Activated CD4-positive, alpha-beta T cell treated with anti-CD3 and anti-CD28 coated beads, Interleukin-2, amount 10 ng/mL, durations not matched to agents 24 days and 14 days (primary cell): ENCODE data around the gene KRT79. TPM values are rescaled to one million over a fixed set of nuclear protein-coding genes. Genes with fewer than 3 reads are reported as not detected.

Experiments
- DNase-seq: peaks from one replicate; pipeline ENCODE4 v3.0.0; 2022
- H3K27ac Mint-ChIP-seq: one replicate; pipeline ENCODE4 v1.8.0; 2022; ENCODE audit warnings: mild to moderate bottlenecking, mixed read lengths
- H3K27me3 Mint-ChIP-seq: one replicate; pipeline ENCODE4 v1.8.0; 2022; ENCODE audit warnings: mixed read lengths
- H3K36me3 Mint-ChIP-seq: one replicate; pipeline ENCODE4 v1.8.0; 2022; ENCODE audit warnings: low read depth, mild to moderate bottlenecking, mixed read lengths
- H3K4me1 Mint-ChIP-seq: one replicate; pipeline ENCODE4 v1.8.0; 2021; ENCODE audit warnings: mixed read lengths
- H3K4me3 Mint-ChIP-seq: one replicate; pipeline ENCODE4 v1.8.0; 2022; ENCODE audit warnings: mild to moderate bottlenecking, moderate library complexity, mixed read lengths
- H3K9me3 Mint-ChIP-seq: one replicate; pipeline ENCODE4 v1.8.0; 2021; ENCODE audit warnings: mixed read lengths
- intact Hi-C: fragments of 100-400 bp; cut with micrococcal nuclease; formaldehyde crosslinking; loops from one replicate; pipeline ENCODE4 v1.15.1; 2023
- total RNA-seq: library from RNA; stranded (reverse); gene quantifications from 2 replicates; pipeline ENCODE4 v1.2.3, GENCODE V29; 2022

Gene KRT79
- total RNA-seq, 1 donor from 2014 or later = not detected

DNA sequence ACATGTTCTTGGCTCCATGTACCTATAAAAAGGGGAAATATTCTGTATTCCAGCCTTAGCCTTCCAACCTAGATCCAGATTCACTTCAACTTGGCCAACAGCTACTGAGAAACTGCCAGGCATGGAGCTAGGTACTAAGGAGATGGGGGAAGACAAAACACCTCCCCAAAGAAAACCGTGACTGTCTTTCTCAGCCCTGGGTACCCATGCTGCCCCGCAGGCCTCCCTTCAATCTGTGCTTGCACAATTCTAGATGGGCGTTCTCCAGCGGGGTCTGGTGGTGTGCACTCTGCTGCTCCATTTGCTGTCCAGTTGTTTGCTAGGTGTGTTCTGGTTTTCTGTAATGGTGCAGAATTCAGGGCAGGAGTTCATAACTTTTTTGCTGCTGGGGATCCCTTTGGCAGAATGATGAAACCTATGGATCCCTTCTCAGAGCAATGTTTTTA lies 19.4 kb downstream of the KRT79 start:
- H3K27me3 Mint-ChIP-seq = peaks cover 5% of the 10 kb centered on the region
- DNase-seq = no peak
- no peak overlapping the region for H3K4me3 Mint-ChIP-seq
- no peaks in the 10 kb centered on the region for H3K4me1 Mint-ChIP-seq
- H3K27ac Mint-ChIP-seq = no peak overlapping the region
- no peaks in the 10 kb centered on the region for H3K9me3 Mint-ChIP-seq
- intact Hi-C loops = no loop called here
- H3K36me3 Mint-ChIP-seq = no peaks in the 10 kb centered on the region

DNA sequence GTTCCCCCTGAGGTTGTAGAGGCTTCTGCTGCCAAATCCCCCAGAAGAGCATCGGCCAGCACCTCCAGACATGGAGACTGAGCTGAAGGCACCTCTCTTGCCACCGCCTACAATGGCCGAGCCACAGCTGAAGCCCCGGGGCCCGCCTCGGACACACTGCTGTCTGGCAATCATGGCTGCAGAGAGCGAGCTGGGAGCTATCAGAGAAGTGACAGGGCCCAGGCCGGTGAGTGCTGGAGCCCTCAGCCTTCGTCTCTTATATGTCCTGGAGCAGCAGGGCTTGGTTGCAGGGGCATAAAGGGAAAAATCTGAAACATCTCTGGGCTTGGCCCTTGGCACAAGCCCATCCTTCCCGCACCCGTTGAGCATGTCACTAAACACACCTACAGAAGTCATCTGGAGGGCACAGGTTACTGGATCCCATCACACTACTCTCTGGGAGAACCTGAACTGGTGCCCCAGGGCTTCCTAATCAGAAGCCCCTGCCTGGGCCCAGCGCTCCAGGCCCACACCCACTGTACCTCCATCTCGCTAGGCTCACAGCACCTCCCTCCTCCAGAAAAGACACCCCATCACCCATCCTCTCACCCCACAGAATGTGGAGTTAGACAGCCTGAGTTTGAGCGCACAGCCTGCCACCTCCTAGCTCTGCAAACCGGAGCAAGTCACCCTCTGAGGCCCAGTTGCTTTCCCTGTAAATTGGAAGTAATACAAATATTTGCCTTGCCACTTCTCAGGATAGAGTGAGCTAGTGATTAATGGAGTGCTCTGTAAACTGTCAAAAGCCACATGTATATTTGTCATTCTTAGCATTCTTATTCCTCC lies 20.0 kb downstream of the KRT79 start, which contains the start of gene KRT4:
KRT4 (minus strand) TSS at position 232 of the 825 bp plus-strand sequence; CDS start at position 174, 58 bp downstream.
- intact Hi-C loops = no loop called here
- no peaks in the 10 kb centered on the region for H3K4me1 Mint-ChIP-seq
- no peak for DNase-seq
- H3K9me3 Mint-ChIP-seq = no peaks in the 10 kb centered on the region
- H3K4me3 Mint-ChIP-seq = no peak within 1 kb of the TSS
- H3K36me3 Mint-ChIP-seq = no peaks in the 10 kb centered on the region
- peaks cover 5% of the 10 kb centered on the region for H3K27me3 Mint-ChIP-seq
- H3K27ac Mint-ChIP-seq = no peak within 1 kb of the TSS

DNA sequence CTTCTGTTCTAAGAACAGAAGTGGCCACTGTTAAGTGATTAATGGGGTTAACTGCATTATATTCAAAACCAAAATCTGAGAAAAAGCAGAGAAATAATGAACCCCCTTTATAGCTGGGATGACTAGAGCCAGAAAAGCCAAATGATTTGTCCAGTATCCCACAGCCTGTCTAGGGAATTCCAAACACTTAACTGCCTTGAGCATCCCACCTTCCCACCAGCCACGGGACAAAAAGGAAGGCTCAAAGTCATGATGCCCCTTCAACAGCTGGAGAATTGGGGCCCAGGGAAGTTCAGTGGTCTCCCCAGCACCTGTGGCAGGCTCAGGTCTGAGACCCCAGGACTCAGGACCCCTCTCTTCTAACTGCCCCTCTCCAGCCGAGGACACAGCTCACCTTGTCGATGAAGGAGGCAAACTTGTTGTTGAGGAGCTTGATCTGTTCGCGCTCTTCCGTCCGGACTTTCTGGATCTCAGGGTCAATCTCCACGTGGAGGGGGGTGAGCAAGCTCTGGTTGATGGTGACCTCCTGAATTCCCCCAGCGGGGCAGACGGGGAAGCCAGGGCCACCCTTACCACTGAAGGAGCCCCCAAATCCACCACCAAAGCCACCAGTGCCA lies 20.8 kb downstream of the KRT79 start:
- H3K27me3 Mint-ChIP-seq = peaks cover 5% of the 10 kb centered on the region
- H3K4me3 Mint-ChIP-seq = no peak overlapping the region
- DNase-seq = no peak
- no peak overlapping the region for H3K27ac Mint-ChIP-seq
- H3K4me1 Mint-ChIP-seq = no peaks in the 10 kb centered on the region
- intact Hi-C loops = no loop called here
- no peaks in the 10 kb centered on the region for H3K36me3 Mint-ChIP-seq
- no peaks in the 10 kb centered on the region for H3K9me3 Mint-ChIP-seq

GRCh38 chr12:52812749-52813148 lies 21.4 kb downstream of the KRT79 start:
- Mint-ChIP-seq H3K9me3 (no peaks in the 10 kb centered on the region), H3K27me3 (peaks cover 5% of the 10 kb centered on the region), H3K27ac (no peak overlapping the region), H3K4me1 (no peaks in the 10 kb centered on the region), H3K36me3 (no peaks in the 10 kb centered on the region), H3K4me3 (no peak overlapping the region)
- no peak for DNase-seq
- intact Hi-C loops = no loop called here

DNA sequence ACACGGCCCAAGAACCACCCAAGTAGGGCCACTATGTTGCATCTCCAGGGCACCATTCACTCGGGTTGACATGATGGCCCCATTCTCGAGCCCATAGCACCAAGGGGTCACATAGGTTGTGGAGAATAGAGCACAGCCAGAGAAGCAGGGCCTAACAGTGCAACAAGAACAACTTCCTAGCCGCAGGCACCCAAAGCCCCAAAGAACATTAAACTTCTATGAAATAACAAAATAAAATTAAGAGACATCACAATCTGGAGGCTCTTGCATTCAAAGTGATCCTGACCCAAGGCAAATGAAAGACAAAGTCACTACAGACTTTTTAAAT lies 22.1 kb downstream of the KRT79 start:
- no peaks in the 10 kb centered on the region for H3K9me3 Mint-ChIP-seq
- DNase-seq = no peak
- no peaks in the 10 kb centered on the region for H3K4me1 Mint-ChIP-seq
- no peak overlapping the region for H3K4me3 Mint-ChIP-seq
- H3K27me3 Mint-ChIP-seq = peaks cover 5% of the 10 kb centered on the region
- H3K36me3 Mint-ChIP-seq = no peaks in the 10 kb centered on the region
- intact Hi-C loops = no loop called here
- no peak overlapping the region for H3K27ac Mint-ChIP-seq

DNA sequence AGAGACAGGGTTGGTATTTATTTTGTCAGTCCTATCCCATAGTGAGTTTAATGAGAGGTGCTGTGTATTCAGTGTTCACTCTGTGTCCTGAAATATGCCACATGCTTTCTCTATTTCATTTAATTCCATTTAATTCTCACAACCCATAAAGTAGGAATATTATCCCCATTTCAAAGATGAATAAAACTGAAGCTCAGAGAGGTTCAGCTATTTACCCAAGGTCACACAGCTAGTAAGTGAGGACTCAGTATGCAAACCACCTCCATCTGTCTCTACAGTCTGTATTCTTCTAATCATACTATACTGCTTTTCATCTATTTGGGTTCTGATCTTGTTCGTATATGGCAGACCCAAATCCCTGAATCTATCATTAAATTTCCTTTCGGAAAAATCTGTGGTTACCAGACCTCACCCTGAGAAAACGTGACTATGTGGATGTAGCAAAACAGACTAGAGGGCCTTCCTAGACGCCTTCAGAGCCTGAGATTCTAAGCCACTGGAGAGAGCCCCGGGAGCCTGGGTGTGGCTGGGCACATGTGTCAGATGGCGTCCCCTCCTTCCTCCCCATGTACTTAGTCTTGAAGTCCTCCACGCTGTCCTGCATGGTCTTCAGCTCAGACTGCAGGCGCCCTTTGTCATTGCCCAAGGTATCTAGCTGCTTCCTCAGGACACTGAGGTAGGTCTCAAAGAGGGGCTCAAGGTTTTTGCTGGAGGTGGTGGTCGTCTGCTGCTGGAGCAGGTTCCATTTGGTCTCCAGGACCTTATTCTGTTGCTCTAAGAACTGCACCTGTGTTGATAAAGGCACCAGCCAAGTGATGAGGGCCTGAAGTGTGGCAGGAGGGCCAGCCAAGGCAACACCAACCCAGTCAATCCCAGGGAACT lies 22.7 kb downstream of the KRT79 start:
- Mint-ChIP-seq H3K9me3 (no peaks in the 10 kb centered on the region), H3K4me3 (no peak overlapping the region), H3K4me1 (no peaks in the 10 kb centered on the region), H3K36me3 (no peaks in the 10 kb centered on the region), H3K27ac (no peak overlapping the region), H3K27me3 (peaks cover 5% of the 10 kb centered on the region)
- intact Hi-C loops = no loop called here
- no peak for DNase-seq

- Mint-ChIP-seq H3K36me3 (no peaks in the 10 kb centered on the region), H3K27me3 (peaks cover 5% of the 10 kb centered on the region), H3K4me3 (no peak overlapping the region), H3K27ac (no peak overlapping the region), H3K9me3 (no peaks in the 10 kb centered on the region), H3K4me1 (no peaks in the 10 kb centered on the region)
- intact Hi-C loops = no loop called here
- DNase-seq = no peak
Measured at GRCh38 chr12:52810554-52810953, 23.6 kb downstream of the KRT79 start.

- Mint-ChIP-seq H3K4me3 (no peak overlapping the region), H3K9me3 (no peaks in the 10 kb centered on the region), H3K27ac (no peak overlapping the region), H3K4me1 (no peaks in the 10 kb centered on the region), H3K36me3 (no peaks in the 10 kb centered on the region), H3K27me3 (peaks cover 3% of the 10 kb centered on the region)
- intact Hi-C loops = no loop called here
- DNase-seq = no peak
Measured at GRCh38 chr12:52809166-52809565, 24.9 kb downstream of the KRT79 start.

DNA sequence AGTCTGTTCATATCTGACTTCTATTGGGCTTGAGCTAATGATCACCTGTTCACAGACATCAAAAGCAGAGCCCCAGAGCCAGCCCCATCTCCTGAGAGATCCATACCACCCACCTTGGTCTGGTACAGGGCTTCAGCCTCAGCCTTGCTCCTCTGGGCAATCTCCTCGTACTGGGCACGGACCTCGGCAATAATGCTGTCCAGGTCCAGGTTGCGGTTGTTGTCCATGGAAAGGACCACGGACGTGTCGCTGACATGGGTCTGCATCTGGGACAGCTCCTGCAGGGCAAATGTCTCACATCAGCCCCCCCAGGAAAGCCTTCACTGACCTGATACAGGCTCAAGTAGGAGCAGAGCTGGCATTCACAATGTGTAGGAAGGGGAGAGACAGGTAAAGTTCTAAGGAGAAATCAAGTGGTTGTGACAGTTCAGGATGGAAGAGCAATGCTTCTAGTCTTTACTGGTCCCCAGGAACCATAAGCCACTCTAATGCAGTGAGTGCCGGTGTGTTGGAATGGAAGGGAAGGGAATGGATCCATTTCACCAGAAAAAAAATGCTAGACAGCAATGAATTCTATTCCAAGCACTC lies 25.4 kb downstream of the KRT79 start:
- no peak overlapping the region for H3K27ac Mint-ChIP-seq
- H3K9me3 Mint-ChIP-seq = no peaks in the 10 kb centered on the region
- no peak for DNase-seq
- intact Hi-C loops = no loop called here
- peaks cover 3% of the 10 kb centered on the region for H3K27me3 Mint-ChIP-seq
- H3K4me3 Mint-ChIP-seq = no peak overlapping the region
- H3K4me1 Mint-ChIP-seq = no peaks in the 10 kb centered on the region
- H3K36me3 Mint-ChIP-seq = no peaks in the 10 kb centered on the region

DNA sequence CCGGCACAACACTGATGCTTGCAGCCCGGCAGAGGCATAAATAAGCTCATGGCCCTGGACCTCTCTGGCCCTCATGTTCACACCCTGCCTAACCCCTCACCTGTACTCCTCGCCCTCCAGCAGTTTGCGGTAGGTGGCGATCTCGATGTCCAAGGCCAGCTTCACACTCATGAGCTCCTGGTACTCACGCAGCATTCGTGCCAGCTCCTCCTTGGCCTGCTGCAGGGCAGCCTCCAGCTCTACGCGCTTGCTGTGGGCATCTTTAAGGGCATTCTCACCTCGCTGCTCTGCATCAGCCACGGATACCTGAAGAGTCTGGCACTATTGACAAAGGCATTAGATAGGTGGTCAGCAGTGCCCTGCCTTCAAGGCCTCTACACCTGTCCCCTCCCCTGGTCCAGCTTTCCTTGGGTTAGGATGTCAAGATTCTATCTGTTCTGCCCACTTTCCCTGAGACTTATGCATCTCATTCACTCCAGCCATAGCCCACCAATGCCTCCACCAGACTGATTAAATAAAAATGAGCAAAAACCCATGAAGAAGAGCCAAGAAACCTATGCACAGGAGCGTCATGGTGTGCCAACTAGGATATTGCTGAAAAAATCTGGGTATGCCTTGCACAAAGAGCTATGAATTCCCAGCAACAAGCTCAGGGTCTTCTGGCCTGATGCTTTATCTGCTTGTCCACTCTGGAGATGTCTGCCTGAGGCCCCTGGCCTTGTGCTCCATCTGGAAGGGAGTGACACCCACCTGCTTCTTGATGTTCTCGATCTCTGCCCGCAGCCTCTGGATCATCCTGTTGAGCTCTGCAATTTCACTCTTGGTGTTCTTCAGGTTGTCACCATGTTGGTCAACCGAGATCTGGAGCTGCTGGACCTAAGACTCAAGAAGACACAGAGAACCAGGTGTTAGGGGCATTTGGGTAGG lies 26.3 kb downstream of the KRT79 start:
- peaks cover 3% of the 10 kb centered on the region for H3K27me3 Mint-ChIP-seq
- no peak overlapping the region for H3K4me3 Mint-ChIP-seq
- DNase-seq = no peak
- H3K9me3 Mint-ChIP-seq = no peaks in the 10 kb centered on the region
- H3K27ac Mint-ChIP-seq = no peak overlapping the region
- H3K4me1 Mint-ChIP-seq = no peaks in the 10 kb centered on the region
- H3K36me3 Mint-ChIP-seq = no peaks in the 10 kb centered on the region
- intact Hi-C loops = no loop called here

- H3K27ac Mint-ChIP-seq = no peak overlapping the region
- H3K27me3 Mint-ChIP-seq = peaks cover 3% of the 10 kb centered on the region
- DNase-seq = no peak
- no peaks in the 10 kb centered on the region for H3K36me3 Mint-ChIP-seq
- H3K9me3 Mint-ChIP-seq = no peaks in the 10 kb centered on the region
- no peaks in the 10 kb centered on the region for H3K4me1 Mint-ChIP-seq
- no peak overlapping the region for H3K4me3 Mint-ChIP-seq
- intact Hi-C loops = no loop called here
Measured at GRCh38 chr12:52806821-52807543, 27.1 kb downstream of the KRT79 start.

DNA sequence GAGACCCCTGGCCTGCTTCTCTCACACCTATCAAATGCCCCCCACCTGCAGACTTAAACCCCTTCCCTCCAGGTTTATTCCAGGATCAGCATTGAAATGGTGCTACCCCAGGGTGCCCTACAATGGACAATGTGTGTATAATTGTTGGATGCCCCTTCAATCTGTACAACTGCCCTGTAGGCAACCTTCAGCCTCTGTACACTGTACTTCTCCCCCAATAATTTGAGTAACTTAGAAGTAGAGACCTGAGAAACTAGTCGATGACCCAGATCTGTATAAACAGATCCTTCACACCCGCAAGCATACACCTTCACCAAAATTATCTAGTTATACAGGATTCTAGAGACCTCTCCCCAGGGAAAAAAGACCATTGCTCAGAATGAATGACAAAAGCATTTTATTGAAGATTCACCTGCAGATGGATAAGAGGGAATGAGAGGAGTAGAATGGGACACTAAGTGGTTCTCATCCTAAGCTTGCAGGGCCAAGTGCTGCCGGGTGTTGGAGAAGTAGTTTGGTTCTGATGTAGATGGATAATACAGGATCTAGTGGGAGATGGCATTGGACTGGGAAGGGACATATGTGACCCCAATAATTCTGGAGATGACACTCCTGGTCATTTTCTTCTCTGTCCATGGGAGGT lies 27.8 kb downstream of the KRT79 start:
- H3K4me3 Mint-ChIP-seq = no peak overlapping the region
- peaks cover 3% of the 10 kb centered on the region for H3K27me3 Mint-ChIP-seq
- intact Hi-C loops = no loop called here
- no peaks in the 10 kb centered on the region for H3K36me3 Mint-ChIP-seq
- no peaks in the 10 kb centered on the region for H3K9me3 Mint-ChIP-seq
- no peak for DNase-seq
- no peak overlapping the region for H3K27ac Mint-ChIP-seq
- H3K4me1 Mint-ChIP-seq = no peaks in the 10 kb centered on the region
